ENCODE results near the gene CLEC17A.
A peak's percentile ranks its signal among the peaks of the same experiment; 100 is the strongest.
"Not testable (repeated sequence)": the region's sequence is repeated elsewhere in the genome, so short reads cannot be mapped to it uniquely, and the experiment has no call there.

The CLEC17A gene

DNA sequence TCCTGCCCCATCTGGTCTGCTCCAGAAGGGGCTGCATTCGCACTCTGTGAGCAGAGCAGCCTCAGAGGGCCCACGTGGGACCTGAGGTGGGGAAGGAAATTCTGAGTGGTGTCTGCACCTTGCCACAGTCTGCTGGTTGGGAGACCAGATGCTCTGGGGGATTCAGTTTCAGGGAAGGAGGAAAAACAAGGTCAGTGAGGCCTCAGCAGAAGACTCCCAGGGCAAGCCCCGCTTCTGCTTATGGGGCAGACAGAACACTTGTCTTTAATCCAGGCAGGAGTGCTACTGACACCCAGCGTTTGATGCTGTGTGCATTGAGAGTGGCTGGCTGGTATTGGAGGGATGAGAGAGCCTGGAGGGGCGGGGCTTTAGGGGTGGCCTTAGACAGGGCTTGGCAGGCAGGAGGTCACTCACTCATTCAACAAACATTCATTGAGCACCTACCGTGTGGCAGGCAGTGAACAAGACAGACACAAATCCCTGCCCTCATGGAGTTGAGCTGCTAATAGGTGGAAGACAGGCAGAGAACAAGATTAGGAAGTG is 4.9 kb upstream of the CLEC17A start:
- no peak for DNase-seq (ENCODE audit: low read depth in 1 of 2, low spot score in 1 of 2)

DNA sequence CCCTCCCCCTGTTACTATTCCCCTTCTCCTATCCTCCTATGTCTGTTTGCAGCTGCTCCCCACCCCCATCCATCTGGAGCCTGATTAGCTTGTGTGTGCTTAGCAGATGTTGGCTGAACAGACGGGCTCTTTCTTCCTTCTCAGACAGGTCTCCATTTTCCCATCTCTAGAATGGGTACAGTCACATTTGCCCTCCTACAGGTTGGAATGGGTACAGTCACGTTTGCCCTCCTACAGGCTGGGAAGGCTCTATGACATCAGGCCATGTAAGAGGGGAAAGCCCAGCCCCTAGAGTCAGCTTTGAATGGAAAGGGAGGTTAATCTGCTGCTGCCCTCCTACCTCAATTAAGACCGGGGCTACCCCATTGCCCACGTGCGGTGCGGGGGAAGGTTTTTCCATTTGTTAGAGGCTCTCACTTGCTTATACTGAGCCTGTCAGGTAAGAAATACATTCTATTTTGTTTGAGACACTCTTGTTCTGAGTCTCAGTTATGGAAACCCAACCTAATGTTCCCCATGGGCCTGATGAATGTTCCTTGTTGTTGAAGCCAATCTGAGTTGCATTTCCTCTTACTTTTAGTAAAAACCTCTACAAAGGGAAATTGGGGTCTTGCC is 2.2 kb upstream of the CLEC17A start:
- peak in 1 of 2 donors; percentile 31 for DNase-seq (ENCODE audit: low read depth in 1 of 2, low spot score in 1 of 2)

DNA sequence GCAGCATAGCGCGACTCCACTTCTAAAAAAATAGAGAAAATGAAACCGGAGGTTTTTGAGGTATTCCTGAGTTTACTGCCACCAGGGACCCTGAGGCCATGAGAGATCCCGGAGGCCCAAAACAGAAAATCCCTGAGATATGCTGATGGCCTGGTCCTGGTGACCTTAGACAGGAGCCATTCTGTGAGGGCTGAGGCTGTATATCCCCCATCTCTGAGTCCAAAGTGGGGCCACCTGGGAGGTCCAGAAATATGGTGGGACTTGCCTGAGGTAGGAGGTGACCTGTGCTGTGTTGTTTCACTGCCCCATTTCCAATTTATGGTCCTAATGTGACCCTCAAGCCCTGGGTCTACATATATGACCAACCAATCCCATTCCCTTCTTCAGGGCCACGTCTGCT is 1.5 kb downstream of the CLEC17A start:
- not testable (repeated sequence) for DNase-seq (ENCODE audit: low read depth in 1 of 2, low spot score in 1 of 2)

DNA sequence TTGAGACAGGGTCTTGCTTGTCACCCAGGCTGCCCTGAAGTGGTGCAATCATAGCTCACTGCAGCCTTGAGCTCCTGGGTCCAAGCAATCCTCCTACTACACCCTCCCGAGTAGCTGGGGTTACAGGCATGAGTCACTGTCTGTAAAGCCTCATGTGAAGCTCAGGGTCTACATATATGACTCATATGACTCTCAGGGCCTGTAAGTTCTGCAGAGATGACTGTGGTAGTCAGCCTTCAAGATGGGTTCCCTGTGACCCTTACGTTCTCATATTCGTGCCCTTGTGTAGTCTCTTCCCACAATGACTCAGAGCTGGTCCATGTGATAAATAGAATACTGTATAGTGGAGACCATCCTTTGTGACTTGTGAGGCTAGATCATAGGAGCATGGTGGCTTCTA is 2.3 kb downstream of the CLEC17A start:
- DNase-seq (ENCODE audit: low read depth in 1 of 2, low spot score in 1 of 2), result not testable (repeated sequence)

DNA sequence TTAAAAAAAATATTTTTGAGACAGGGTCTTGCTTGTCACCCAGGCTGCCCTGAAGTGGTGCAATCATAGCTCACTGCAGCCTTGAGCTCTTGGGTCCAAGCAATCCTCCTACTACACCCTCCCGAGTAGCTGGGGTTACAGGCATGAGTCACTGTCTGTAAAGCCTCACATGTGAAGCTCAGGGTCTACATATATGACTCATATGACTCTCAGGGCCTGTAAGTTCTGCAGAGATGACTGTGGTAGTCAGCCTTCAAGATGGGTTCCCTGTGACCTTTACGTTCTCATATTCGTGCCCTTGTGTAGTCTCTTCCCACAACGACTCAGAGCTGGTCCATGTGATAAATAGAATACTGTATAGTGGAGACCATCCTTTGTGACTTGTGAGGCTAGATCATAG is 6.5 kb downstream of the CLEC17A start:
- DNase-seq (ENCODE audit: low read depth in 1 of 2, low spot score in 1 of 2), result not testable (repeated sequence)

DNA sequence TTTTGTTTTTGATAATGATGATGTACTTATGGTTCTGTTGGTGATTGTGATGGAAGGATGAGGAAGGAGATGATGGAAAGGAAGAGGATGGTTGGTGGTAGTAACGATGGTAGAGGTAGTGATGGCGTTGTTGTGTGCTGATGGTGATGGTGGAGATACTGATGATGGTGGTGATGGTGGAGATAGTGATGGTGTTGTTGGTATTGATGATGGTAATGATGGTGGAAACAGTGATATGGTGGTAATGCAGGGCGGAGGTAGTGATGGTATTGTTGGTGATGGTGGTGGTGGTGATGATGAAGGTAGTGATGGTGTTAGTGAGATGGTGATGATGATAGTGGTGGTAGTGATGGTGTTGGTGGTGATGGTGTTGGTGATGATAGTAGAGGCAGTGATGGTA is 12.7 kb downstream of the CLEC17A start:
- DNase-seq (ENCODE audit: low read depth in 1 of 2, low spot score in 1 of 2), result no peak

DNA sequence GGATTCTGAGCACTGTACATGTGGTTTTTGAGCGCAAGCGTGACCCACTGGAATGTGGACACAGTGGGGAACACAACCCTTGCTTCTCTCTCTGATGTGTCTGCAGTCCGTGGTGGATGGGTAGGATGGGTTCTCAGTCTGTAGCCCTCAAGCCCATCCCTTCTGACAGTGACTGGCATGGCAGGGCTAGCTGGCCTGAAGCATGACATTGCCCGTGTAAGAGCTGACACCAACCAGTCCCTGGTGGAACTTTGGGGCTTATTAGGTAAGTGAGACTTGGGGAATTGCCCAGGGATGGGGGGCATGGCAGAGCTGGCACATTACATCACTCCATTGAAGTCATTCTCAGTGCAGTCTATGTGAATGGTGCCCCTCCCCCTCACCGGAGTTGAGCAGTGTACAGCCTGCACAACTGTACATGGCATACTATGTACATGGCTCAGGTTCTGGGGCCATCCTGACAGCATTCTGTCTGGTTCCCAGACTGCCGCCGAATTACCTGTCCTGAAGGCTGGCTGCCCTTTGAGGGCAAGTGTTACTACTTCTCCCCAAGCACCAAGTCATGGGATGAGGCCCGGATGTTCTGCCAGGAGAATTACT is 16.8 kb downstream of the CLEC17A start:
- DNase-seq (ENCODE audit: low read depth in 1 of 2, low spot score in 1 of 2), result no peak

DNA sequence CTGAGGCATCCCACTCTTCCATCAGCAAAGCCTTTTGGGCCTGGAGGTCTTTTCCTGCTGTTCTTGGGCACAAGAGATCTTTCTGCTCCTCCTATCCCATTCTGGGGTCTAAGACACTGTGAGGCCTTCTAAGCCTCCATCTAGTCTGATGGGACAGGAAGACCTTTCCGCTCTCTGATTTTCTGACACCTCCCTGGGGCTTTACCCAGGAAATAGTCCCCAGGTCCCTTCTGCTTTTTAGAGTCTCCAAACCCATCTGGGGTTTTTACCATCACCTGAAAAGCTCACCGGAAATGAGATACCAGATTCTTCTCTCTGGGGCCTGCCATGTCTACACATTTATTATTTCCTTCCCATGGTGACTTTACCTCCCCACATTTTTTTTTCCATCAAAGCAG is 21.1 kb downstream of the CLEC17A start:
- no peak for DNase-seq (ENCODE audit: low read depth in 1 of 2, low spot score in 1 of 2)

DNA sequence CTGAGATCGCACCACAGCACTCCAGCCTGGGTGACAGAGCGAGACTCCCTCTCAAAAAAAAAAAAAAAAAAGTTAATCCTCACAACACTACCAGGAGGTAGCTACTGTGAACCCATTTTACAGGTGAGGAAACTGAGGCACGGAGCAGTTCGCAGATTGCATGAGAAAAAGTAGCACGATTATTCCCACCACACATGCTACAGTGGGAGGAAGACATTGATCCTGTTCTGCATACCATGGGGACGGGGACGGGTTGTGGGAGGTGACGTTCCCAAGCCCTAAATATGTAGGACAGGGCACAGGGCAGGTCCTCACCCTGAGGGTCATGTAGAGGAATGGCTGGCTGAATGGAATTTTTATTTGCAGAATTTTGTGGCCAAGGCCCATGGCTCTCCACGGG is 23.7 kb downstream of the CLEC17A start:
- DNase-seq (ENCODE audit: low read depth in 1 of 2, low spot score in 1 of 2), result no peak

DNA sequence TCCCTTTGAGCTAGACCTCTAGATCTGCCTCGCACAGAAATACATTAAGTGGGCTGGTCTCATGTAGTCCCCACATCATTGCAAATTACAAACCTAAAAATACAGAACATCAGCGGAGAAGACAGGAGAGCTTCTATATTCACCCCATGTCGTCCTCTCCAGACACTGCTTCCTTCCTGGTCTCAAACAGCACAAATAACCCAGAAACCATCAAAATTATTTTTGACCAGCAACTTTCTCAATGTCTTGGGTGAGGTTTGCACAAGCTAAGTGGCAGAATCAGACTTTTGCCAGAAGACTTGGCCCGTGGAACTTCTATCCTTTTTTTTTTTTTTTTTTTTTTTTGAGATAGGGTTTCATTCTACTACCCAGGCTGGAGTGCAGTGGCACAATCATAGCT is 28.2 kb downstream of the CLEC17A start:
- no peak for DNase-seq (ENCODE audit: low read depth in 1 of 2, low spot score in 1 of 2)

DNA sequence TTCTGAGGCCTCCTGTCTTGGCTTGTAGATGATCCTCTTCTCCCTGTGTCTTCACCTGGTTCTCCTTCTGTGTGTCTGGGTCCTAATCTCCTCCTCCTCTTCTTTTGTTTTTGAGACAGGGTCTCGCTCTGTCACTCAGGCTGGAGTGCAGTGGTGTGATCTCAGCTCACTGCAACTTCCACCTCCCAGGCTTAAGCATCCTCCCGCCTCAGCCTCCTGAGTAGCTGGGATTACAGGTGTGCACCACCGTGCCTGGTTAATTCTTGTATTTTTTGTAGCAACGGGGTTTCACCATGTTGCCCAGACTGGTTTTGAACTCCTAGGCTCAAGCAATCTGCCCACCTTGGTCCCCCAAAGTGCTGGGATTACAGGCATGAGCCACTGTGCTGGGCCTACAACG is 29.4 kb downstream of the CLEC17A start:
- not testable (repeated sequence) for DNase-seq (ENCODE audit: low read depth in 1 of 2, low spot score in 1 of 2)

DNA sequence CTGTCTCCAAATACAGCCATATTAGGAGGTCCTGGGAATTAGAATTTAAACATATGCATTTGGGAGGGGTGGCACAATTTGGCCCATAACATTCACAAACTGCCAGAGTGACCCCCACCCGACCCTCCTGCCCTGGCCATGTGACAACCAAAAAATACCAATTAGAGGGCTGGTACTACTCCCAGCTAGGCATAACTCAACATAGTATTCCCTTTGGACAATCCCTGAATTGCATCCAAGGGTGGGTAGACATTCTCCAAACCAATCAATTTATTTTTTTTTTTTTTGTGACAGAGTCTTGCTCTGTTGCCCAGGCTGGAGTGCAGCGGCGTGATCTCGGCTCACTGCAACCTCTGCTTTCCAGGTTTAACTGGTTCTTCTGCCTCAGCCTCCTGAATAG is 29.8 kb downstream of the CLEC17A start:
- DNase-seq (ENCODE audit: low read depth in 1 of 2, low spot score in 1 of 2), result no peak

DNA sequence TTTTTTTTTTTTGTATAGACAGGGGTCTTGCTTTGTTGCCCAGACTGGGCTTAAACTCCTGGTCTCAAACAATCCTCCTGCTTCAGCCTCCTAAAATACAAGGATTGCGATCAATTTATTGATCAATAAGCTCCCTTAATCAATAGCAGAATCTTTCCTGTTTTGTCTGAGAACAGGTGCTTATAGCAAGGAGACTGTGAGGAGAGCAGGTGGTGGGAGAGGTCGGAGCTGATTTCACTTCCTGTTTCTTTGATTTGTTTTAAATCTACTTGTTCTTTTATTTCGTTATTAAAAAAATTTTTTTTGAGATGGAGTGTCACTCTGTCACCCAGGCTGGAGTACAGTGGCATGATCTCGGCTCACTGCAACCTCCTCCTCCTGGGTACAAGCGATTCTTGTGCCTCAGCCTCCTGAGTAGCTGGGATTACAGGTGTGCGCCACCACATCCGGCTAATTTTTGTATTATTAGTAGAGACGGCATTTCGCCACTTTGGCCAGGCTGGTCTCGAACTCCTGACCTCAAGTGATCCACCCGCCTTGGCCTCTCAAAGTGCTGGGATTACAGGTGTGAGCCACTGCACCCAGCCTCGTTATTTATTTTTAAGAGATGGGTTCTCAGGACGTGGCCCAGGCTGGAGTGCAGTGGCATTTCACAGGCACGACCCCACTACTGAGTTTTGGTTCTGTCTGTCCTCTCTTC is 30.7 kb downstream of the CLEC17A start:
- not testable (repeated sequence) for DNase-seq (ENCODE audit: low read depth in 1 of 2, low spot score in 1 of 2)

DNA sequence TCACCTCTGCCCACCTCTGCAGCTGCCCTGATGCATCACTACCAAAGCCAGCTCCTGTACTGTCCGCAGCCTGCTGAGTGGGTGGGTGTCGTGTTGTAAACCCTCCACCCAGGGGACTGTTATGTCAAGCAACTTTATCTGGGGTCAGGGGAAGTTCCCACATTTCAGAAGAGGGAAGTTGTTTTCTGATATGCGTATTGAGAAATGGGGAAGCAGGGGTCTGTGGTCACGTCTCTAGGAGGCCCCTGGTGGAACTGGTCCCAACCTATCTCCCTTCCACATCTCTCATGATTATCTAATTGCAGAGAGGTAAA is 31.2 kb downstream of the CLEC17A start:
- DNase-seq (ENCODE audit: low read depth in 1 of 2, low spot score in 1 of 2), result no peak

DNA sequence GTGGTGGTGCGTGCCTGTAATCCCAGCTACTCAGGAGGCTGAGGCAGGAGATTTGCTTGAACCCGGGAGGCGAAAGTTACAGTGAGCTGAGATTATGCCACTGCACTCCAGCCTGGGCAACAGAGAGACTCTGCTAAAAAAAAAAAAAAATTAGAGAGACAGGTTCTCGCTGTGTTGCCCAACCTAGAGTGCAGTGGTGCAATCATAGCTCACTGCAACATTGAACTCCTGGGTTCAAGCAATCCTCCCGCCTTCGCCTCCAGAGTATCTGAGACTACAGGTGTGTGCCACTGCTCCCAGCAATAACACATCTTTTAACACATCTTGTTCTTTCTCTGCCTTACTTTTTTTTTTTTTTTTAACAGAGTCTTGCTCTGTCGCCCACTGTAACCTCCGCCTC is 32.7 kb downstream of the CLEC17A start:
- DNase-seq (ENCODE audit: low read depth in 1 of 2, low spot score in 1 of 2), result no peak

DNA sequence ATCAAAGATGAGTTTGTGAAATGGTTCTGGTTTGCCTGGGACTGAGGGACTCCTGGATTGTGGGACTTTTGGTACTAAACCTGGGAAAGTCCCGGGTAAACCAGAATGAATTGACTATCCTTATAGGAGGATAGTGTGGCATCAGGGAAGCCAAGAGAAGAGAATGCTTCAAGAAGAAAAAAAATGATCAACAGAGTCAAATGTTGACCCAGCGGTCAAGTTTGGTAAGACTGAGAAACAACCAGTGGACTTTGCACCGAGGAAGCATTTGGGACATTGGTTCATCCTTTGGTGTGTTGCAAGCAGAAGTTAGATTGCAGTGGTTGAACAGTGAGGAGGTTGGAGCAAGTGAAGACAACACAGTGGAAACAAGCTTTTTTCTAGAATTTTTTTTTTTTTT is 33.5 kb downstream of the CLEC17A start:
- DNase-seq (ENCODE audit: low read depth in 1 of 2, low spot score in 1 of 2), result no peak

DNA sequence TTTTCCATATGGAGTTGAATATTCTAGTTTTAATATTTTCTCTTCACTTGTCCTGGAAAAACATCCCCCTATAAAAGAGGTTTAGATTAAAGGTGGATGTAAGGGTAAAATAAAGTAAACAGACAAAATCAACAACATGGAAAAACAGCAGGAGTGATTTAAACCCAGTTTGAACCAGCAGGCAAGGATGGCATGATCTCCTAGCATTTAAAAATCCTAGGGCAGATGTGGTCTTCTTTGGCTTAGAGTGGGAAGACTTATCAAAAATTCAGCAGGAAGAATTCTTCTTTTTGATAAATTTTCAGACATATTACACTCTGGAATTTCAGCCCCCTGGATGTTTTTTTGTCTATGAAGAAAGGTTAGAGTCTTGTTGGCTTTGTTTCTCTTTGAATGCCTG is 36.5 kb downstream of the CLEC17A start:
- no peak for DNase-seq (ENCODE audit: low read depth in 1 of 2, low spot score in 1 of 2)

DNA sequence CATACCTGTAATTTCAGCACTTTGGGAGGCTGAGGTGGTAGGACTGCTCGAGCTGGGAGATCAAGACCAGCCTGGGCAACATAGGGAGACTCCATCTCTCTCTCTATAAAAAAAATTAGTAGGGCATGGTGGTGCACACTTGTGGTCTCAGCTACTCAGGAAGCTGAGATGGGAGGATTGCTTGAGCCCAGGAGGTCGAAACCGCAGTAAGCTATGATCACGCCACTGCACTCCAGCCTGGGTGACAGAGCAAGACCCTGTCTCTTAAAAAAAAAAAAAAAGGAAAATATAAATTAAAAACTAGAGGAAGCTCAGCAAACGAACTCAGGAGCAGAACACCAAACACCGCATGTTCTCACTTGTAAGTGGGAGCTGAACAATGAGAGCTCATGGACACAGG is 41.6 kb downstream of the CLEC17A start:
- DNase-seq (ENCODE audit: low read depth in 1 of 2, low spot score in 1 of 2), result not testable (repeated sequence)

DNA sequence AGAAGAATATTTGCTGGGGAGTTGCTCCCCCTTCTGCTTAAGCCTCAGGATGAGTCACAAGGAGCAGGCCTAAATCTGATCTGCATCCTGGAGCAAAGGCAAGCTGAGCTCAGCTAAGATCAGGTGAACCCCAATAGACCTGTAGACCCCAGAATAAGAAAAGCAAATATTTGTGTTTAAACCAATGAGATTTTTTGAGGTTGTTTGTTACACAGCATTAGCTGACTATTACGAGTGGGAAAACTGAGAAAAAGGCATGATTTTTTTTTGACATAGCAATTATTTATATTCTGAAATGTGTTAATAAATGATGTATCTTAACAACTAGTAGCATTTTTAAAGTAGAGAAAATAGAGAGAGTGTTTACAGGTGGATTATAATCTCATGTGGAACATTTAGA is 46.7 kb downstream of the CLEC17A start:
- DNase-seq (ENCODE audit: low read depth in 1 of 2, low spot score in 1 of 2), result no peak

DNA sequence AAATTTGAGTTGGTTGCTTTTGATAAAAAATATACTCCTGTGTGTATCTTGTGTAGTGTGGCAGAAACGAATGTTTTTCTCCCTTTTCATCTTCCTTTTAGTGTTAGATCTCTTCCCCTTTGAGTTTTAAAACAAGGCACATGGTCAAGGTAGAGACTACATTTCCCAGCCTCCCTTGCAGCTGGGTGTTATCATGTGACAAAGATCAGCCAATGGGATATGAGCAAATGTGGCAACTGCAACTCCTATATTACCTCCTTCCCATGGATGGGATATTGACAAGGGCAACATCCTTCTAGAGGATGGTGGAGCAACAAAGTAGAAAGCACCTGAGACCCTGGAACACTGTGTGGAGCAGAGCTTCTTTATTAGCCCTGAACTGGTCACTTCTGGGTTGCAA is 49.4 kb downstream of the CLEC17A start:
- no peak for DNase-seq (ENCODE audit: low read depth in 1 of 2, low spot score in 1 of 2)

DNA sequence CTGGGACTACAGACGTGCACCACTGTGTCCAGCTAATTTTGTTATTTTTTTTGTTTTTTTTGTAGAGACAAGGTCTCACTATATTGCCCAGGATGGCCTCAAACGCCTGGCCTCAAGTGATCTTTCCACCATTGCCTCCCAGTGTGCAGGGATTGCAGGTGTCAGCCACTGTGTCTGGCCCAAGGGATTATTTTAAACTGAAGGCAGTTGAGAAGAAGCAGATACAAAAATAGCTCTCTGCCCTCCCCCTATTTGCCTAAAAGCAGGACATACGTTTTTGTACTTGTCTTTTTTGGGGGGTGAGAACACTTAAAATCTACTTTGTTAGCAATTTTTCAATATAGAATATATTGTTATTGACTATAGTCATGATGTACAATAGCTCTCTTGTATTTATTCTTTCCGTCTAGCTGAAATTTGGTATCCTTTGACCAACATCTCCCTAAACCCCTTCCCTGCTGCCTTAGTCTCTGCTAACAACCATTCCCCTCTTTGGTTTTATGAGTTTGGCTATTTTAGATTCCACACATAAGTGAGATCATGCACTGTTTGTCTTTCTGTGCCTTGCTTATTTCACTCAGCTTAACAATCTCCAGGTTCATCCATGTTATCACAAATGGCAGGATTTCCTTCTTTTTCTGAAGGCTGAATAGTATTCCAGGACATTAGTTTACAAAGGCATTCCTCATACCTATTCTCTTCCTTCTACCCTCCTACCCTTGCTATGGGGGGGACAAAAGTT is 56.8 kb downstream of the CLEC17A start:
- no peak for DNase-seq (ENCODE audit: low read depth in 1 of 2, low spot score in 1 of 2)

DNA sequence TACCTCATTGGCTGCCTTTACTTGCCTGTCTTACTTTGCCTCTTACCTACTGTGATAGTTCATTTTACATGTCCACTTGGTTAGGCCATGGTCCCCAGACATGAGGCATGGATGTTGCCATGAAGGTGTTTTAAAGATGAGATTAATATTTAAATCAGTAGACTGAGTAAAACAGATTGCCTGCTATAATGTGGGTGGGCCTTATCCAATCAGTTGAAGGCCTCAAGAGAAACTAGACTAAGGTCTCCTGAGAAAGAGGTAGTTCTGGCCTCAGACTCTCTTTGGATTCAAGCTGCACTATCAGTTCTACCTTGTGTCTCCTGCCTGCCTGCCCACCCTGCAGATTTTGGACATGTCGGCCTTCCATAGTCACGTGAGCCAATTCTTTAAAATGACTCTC is 65.6 kb downstream of the CLEC17A start:
- DNase-seq (ENCODE audit: low read depth in 1 of 2, low spot score in 1 of 2), result no peak

Data from stimulated activated CD4-positive, alpha-beta T cell treated with anti-CD3 and anti-CD28 coated beads, Interleukin-15, amount 100 ng/mL, for 1 hour (primary cell).